GM21447 (cell line): Measurements from ENCODE around the gene HERC3.
"Not testable (repeated sequence)": the region's sequence is repeated elsewhere in the genome, so short reads cannot be mapped to it uniquely, and the experiment has no call there.

ENCODE experiments used
- ATAC-seq: cut with Tn5 transposase; IDR thresholded peaks from one replicate; pipeline ENCODE4 v1.9.1; 2021; ENCODE audit not compliant: unreplicated experiment

The HERC3 gene

GRCh38 chr4:88606832-88607231, 14.6 kb downstream of the HERC3 start:
- no peak for ATAC-seq

GRCh38 chr4:88609387-88609786, 17.1 kb downstream of the HERC3 start:
- no peak for ATAC-seq

DNA sequence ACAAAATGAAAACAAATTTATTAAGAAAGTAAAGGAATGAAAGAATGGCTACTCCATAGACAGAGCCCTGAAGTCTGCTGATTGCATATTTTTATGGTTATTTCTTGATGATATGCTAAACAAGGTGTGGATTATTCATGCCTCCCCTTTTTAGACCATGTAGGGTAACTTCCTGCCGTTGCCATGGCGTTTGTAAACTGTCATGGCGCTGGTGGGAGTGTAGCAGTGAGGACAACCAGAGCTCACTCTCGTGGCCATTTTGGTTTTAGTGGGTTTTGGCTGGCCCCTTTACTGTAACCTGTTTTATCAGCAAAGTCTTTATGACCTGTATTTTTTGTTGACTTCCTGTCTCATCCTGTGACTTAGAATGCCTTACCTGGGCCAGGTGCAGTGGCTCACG, 17.5 kb downstream of the HERC3 start:
- ATAC-seq, result not testable (repeated sequence)

DNA sequence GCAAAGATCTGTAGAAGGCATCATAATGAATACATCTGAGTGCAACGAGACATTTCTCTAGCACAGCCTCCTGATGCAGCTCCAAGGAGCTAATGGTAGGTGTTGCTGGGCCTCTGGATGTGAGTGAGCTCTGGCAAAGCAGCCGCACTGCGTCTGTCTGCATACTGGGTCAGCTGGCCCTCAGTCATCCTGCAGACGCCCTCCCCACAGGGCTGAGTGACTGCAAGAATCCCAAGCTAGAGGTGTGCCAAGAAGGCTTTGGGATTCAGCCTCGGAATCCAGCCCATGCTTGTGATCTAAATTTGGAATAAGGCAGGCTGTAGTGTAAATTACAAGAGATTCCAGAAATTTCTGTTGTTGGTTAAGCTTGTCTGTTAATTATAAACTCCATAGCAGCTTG, 18.5 kb downstream of the HERC3 start:
- ATAC-seq, result no peak

- peak; percentile 31 for ATAC-seq
Measured at GRCh38 chr4:88613417-88613875, 21.2 kb downstream of the HERC3 start.

- no peak for ATAC-seq
Measured at GRCh38 chr4:88614058-88614457, 21.8 kb downstream of the HERC3 start.

GRCh38 chr4:88616275-88617150, 24.2 kb downstream of the HERC3 start:
- no peak for ATAC-seq

DNA sequence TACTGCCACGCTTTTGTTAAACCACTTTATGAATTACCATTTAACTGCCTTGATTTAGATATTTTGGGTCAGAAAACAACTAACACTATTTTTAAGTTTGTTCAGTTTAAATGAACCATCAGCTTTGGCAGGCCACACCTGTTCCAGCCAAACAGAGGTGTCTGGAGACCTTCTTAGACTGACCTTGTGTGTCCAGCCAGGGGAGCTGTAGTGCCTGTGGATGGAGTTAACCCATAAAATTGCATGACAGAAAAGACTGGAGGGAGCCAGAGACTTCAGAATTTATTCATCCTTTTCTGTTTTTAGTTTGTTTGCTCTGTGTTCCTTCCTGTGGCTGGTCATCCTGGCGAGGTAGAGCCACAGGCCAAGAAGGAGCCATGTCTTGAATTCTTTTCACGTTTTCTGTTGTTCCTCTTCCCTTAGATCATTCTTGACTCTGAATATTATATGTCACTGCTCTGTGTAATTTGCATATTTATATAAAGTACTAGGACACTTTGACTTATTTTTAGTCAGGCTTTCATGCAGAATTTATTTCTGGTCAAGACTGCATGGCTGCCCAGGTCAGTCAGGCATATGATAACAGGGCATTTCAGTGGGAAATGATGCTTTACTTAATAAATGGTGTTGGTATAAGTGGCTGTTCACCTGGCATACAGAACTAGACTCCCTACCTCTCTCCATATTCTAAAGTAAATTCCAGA, 26.7 kb downstream of the HERC3 start:
- no peak for ATAC-seq

DNA sequence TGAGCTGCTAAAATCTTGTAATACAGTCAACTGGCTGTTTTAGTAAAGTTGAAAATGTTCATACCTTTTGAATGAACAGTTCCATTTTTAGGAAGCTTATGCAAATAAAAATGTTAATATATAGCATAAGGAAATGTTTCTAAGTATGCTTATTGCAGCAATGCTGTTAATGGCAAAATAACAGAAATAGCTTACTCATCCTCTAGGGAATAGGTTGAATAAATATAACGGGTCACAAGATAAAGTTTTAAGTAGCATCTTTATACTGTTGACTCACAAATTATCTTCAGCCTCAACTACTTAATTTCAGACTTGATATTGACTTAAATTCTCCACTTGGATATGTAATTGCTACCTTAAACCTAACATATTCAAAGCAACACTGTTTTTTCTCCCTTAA, 27.7 kb downstream of the HERC3 start:
- ATAC-seq, result no peak

DNA sequence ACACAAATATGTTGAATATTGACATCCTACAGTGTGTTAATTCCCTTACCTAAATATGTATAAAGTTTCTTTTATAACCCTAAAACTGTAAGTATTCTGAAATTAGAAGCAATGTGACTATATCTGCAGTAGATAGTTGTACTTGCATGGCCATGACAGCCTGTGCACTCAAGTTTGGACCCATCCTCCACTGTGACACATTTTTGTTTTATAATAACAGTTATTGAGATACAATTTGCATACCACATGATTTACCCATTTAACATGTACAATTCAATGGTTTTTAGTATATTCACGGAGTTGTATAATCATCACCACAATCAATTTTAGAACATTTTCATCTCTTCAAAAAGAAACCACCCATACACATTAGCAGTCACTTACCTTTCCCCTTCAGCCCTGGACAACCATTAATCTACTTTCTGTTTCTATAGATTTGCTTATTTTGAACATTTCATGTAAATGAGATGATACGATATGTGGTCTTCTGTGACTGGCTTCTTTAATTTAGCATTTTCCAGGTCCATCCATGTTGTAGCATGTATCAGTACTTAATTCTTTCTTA, 29.6 kb downstream of the HERC3 start:
- ATAC-seq, result no peak

DNA sequence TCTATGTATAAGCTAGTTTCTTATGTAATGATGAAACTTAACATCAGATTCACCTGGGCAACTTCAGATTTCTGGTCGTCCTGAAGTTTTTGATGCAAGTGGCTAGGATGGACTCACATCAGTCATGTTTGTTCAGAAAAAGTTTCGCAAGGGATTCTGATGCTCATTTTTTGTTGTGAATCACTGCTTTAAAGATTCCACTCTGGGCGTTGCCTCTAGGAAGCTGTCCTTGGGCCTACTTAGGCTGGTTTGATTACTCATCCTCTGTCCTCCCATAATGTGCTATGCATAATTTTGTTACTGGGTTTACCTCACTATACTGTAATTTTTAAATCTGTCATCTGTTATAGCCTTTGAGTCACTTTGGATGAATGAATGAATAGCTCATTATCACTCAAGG, 30.8 kb downstream of the HERC3 start:
- ATAC-seq, result no peak

DNA sequence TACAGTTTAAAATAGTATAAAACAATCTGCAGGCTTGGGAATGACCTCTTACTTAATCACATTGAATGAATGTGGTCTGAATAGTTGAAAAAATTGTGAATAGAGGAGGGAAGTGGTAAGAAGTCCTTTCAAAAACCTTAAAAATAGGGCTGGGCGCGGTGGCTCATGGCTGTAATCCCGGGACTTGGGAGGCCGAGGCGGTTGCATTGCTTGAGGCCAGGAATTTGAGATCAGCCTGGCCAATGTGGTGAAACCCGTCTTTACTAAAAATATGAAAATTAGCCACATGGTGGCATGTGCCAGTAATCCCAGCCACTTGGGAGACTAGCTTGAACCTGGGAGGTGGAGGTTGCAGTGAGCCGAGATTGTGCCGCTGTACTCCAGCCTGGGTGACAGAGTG, 36.5 kb downstream of the HERC3 start:
- ATAC-seq, result no peak

GRCh38 chr4:88629826-88630225, 37.5 kb downstream of the HERC3 start:
- ATAC-seq, result no peak

- no peak for ATAC-seq
Measured at GRCh38 chr4:88630756-88631155, 38.5 kb downstream of the HERC3 start.

GRCh38 chr4:88643932-88644331, 51.7 kb downstream of the HERC3 start:
- no peak for ATAC-seq

GRCh38 chr4:88645994-88646393, 53.7 kb downstream of the HERC3 start:
- no peak for ATAC-seq

DNA sequence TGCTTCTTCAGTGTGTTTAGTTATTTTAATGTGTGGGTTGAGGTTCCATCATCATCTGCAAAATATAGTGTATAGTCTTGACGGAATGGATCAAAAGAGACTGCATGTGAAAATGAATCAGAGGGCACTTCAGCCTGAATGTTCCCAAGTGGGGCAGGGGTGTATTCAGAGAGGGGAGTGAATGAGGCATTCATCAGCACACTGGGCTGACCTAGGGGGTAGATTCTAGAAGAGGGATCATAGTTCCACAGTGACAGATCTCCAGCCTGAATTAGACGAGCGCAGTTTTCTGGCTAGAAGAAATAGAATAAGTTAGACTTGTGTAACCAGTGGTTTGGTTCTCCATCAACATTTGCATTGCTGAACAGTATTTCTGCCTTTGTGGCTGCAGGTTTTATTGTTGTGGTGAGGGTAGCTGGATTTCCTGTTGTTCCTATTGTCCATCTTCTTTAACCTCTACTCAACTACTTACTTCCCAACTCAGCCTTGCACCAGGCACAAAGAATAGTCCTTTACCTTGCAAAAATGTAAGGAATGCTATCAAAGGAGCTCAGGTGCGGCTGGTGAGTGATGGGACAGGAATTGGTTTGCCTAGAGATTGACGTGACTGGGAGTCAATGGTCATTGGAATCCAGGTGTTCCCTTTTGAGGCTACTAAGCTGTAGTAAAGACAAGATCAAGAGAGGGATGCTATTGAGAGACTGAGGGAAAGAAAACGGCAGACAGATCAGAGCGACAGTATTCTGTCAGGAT, 54.4 kb downstream of the HERC3 start:
- ATAC-seq, result no peak

DNA sequence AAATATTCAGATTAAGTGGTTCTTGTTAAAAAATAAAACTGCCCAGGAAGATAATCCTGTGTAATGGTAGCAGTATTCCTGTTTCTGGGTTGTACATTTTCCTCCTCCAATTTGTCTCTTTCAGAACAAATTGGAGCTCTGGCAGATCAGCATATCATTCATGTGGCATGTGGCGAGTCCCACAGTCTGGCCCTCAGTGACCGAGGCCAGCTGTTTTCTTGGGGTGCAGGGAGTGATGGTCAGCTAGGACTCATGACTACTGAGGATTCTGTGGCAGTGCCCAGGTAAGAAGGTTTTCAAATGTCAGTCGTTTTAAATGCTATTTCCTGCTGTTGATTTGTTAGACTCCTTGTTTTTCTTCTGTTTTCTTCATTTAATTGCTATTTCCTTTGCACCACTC, 57.4 kb downstream of the HERC3 start:
- no peak for ATAC-seq

DNA sequence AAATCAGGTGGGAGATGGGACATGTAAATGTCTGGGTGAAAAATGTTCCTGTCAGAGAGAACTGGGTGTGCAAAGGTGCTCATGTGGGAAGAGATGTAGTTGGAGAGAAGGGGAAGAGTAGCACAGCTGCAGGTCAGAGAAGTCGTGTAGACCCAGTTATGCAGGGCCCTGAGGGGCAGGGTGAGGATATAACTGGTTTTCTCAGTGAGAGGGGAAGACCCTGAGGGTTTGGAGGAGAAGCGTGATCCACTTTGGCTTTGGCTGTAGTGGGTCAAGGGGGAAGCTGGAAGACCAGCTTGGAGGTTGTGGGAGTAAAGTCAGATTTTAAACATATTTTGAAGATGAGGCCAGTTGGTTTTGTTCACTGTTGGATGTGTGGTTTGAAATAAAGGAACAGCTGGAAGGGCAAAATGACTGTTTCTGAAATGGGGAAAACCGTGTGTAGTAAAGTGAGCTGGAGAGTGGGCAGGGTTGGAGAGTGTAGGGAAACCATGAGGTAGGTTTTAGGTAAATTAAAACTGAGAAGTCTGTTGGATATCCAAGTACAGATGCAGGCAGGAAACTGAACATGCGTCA, 61.2 kb downstream of the HERC3 start:
- no peak for ATAC-seq

- ATAC-seq, result no peak
Measured at GRCh38 chr4:88655226-88655625, 62.9 kb downstream of the HERC3 start.
